HG03565 (cell line): ENCODE data around the gene ZNF609.
A peak's percentile ranks its signal among the peaks of the same experiment; 100 is the strongest.

Experiments used
- ATAC-seq: cut with Tn5 transposase; IDR thresholded peaks from one replicate; pipeline ENCODE4 v1.9.1; 2021; ENCODE audit warnings: mild to moderate bottlenecking, moderate library complexity; ENCODE audit not compliant: unreplicated experiment

The ZNF609 gene

DNA sequence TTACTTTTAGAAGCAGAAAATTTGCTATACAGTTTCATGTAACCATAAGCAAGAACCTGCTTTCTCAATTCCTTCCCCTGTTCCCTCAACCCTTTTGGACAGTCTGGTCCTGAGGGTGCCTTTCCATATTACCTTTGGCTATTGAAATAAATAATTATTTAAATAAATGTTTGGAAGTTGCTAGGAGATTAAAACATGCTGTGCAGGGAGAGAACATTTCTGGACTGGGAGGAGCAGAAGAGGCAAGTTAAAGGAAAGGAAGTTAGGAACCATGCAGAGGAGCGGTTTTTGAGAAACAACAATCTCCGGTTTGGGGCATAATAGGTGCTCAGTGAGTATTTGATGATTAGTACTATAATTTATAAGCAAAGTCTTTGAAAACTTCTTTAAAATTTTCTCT lies 41.8 kb downstream of the ZNF609 start:
- ATAC-seq = no peak

DNA sequence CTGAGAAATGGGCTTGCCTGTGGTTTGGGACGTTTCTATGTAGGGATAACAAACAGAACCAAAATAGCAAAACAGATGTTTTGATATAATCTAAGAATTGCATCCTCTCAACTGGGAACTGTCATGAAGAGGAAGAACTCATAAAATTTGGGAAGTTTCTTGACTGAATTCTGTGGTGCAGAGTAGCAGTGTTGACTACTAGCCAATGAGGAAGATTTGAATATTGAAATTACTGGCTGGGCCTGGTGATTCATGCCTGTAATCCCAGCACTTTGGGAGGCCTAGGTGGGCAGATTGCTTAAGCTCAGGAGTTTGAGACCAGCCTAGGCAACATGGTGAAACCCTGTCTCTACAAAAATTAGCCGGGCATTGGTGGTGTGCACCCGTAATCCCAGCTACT lies 42.2 kb downstream of the ZNF609 start:
- no peak for ATAC-seq

DNA sequence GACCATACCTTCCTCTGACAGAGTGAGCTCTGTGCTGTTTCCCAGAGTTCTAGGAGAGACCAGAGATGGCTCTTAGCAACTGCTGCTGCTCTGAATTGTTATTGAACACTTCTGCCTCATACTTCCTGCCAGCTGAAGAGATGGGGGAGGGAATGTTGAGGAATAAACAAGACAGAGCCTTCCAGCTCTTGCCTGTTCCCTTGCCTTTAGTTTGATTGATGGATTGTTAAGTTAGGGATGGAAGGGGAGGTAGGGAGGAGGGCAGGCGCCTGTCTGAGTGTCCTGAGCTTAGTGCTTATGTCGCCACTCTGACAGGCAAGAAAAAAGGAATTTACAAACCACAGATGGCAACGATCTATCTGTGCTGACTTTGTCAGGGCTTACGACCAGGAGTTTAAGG lies 42.8 kb downstream of the ZNF609 start:
- ATAC-seq = no peak

DNA sequence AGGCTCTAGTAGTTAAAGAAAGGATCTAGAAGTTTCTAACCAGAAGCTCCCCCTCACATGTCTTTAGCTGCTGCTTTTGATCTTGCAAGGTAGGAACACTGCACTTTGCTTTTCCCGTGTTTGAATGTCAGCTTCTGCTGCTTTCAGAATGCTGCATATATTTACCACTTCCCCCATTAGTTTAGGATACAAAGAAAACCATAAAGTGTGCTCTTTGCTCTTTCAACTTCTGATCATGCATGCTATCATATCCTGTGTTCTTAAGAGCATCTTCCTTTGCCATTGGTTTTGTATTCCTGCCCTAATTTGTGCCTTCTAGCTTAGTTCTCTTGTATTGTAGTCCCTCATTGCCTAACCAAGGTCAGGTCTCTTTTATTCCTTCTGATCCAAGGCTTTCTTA lies 43.3 kb downstream of the ZNF609 start:
- ATAC-seq = no peak

DNA sequence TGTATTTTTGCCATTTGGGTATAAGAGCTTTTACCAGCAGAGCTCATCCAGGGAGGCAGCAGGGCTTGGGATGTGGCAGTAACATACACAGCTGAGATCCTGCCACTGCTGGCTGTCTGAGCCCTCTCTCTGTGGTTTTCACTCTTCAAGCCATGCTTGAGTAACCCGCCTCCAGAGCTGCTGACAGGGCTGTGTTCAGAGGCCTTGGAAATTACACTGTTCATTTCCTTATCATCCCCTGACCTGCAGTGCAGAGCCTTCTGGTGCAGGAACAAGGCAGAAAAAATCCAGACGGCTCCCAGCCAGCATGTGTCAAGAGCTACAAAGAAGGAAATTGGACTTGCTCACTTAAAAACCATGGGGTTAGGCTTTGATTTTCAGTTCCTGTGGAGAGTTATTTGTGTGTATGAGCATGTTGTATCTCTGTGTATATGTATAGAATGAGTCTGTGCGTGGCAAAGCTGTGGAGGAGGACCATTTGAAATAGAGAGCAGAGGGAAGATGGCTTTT lies 47.0 kb downstream of the ZNF609 start:
- peak; percentile 46 for ATAC-seq

DNA sequence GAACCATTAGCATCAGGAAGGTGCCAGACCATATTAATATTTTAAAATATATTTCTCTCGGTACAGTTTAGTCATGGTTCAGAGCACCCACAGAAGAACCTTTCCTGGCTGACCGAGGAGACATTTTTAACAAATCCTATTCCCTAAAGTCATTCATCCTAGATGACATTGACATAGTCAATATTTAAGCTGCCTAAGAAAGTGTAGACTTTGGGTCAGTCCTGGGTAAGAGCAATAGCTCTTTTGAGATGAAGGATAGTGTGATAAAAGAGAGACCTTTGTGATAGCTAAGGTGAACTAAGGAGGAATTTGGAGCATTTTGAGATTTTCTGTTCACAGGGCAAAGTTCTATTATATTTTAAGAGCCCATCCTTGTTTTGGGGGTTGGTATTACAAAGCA lies 47.5 kb downstream of the ZNF609 start:
- ATAC-seq = no peak

DNA sequence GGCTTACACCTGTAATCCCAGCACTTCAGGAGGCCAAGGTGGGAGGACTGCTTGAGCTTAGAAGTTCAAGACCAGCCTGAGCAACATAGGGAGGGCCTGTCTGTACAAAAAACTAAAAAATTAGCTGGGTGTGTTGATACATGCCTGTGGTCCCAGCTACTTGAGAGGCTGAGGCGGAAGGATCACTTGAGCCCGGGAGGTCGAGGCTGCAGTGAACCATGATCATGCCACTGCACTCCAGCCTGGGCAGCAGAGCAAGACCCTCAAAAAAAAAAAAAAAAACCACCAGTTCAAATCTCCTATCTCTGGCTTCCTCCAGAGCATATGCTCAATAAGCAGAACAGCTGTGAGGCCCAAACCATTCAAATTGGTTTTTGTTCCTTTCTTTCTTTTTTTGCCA lies 53.4 kb downstream of the ZNF609 start:
- no peak for ATAC-seq

DNA sequence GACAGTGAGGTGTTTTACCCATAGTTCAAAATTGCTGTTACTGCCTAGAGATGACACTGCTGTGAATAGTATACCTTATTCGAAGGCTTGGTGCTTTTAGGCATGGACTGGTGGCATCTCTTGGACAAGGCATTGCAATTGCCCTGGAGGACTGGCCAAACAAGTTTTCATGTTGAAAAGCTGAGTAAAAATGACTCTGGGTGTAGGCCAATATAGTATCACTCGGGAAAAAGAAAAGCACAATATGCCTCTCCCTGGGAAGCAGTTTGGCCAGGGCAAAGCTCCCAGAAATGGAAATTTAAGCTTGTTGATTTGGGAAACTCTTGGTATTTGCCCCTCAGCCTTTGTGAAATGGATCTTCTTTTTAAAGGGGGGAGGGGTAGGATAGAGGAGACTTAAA lies 54.8 kb downstream of the ZNF609 start:
- ATAC-seq = no peak

DNA sequence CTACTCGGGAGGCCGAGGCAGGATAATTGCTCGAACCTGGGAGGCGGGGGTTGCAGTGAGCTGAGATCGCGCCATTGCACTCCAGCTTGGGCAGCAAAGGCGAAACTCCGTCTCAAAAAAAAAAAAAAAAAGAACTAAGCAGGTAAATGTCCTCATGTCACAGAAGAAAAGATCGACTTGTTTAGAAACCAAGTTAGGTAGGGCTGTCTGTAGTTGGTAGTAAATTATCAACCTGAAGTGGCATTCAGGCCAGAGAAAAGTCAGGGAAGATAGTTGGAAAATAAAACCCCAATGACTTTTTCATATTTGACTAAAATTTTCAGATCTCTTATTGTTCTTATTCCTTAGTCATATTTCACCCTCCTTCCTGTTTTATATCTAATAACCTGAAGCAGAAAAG lies 55.4 kb downstream of the ZNF609 start:
- no peak for ATAC-seq

DNA sequence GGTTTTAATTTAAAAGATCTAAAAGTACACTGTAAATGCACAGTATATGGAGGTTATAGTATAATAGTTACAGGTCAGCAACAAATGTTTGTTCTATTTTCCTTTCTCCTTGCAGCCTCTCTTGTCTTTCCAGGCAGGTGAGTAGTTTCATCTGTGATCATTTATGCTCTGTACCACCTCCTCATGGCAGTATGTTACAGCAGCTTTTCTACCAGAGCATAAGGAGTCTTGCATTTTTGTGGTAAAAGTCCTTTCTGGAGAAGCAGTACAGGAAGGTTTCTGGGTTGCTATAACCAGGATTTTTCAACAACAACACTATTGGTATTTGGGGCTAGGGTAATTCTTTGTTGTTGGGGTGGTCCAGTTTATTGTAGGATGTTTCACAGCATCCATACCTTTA lies 59.5 kb downstream of the ZNF609 start:
- ATAC-seq = no peak

DNA sequence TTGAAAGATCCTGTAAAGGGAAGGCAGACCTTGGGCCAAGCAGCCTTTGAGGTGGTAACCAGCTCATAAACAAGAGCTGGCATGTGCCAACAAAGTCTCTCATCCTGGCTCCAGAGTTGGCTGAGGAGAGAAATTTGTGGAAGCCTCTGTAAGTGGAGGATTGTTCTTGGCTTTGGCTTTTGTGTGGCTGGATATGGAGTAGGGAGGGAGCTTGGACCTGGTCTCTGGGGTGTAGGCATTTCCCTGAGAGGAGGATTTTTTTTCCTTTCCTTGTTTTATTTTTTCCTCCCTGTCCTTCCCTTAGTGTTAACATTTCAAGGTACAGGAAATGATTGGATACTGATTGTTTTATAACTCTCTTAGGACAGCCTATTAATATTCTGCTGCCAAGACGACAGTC lies 60.8 kb downstream of the ZNF609 start:
- ATAC-seq = no peak

DNA sequence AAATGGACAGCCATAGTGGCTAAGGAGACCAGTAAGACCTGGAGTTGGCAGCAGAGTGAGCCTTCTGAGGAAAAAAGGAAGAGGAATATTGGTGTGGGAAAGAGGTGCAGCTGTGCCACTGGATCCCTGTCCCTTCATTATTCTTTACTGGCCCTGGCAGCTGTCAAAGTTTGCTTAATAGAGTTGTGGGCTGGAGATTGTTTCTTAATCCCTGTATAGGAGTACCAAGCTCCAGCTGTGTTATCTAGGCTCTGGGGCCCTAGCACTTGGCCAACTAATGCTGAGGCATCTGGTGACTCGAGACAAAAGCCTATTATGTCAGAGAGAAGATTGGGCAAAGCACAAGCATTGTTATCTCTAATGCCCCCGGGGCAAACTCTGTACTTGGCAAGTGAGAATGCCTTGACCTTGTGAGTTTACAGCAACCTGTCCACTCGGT lies 61.4 kb downstream of the ZNF609 start:
- no peak for ATAC-seq

DNA sequence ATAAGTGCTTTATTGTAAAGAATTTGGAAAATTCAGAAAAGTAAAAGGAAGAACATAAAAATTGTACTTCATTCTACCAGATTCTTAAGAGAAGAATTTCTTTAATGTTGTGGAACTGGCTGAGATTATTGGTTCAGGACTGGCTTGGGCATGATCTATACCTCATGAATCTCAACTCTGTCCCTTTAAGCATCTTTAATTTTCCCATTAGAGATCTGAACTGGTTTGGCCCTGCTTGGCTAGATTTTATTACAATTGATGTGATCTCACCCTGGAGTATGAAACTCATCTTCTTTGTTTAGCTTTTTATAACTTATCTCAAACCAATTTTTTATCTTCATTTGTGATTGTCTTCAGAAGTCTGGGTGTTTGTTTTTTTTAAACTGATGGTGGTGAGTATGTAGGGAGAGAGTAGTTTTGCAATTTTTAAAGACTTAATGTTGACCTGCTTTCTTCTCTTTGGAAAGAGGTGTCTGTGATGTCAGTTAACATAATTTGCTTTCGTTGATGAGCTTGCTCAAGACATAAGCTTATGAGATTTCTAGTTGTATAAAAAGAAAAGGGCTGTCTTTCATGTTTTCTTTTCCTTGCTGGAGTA lies 61.9 kb downstream of the ZNF609 start:
- ATAC-seq = no peak

DNA sequence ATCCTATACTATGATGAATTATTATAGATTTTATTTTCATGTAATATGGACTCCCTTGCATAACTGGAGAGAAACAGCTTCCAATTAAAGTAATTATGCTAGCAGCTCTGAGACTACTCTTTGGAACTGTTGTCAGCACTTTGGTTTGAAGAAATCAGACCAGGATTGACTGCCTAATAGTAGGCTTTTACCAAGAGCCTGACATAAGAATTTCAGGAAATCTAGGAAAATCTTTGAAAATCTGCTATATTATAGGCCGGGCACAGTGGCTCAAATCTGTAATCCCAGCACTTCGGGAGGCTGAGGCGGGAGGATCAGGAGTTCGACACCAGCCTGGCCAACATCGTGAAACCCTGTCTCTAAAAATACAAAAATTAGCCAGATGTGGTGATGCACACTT lies 62.9 kb downstream of the ZNF609 start:
- ATAC-seq = no peak

DNA sequence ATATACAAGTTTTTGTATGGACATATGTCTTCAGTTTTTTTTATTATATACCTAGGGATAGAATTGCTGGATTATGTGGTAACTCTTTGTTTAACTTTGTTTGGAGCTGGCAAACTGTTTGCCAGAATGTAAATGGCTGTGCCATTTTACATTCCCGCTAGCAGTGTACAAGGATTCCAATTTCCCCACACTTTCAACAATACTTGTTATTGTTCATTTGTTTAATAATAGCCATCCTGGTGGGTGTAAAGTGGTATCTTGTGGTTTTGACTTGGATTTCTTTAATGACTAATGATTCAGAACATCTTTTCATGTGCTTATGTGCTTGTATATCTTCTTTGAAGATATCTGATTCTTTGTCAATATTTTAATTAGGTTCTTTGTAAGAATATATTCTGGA lies 64.4 kb downstream of the ZNF609 start:
- ATAC-seq = no peak

DNA sequence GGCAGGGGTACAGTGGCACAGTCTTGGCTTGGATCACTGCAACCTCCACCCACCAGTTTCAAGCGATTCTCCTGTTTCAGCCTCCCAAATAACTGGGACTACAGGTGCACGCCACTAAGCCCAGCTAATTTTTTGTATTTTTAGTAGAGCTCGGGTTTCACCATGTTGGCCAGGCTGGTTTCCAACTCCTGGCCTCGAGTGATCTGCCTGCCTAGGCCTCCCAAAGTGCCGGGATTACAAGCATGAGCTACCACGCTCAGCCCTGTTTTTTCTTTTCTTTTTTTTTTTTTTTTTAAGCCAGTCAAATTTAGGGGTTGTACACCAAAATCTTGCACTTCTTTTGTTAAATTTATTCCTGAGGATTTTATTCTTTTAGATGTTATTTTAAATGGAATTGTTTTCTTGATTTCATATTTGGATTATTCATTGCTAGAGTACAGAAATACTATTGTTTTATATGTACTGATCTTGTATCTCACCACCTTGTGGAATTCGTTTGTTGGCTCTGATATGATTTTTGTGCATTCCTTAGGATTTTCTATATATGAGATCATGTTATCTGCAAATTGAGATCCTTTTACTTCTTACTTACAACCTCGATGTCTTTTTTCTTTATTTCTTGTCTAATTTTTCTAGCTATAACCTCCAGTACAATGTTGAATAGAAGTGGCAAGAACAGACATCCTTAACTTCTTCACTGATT lies 65.6 kb downstream of the ZNF609 start:
- no peak for ATAC-seq

DNA sequence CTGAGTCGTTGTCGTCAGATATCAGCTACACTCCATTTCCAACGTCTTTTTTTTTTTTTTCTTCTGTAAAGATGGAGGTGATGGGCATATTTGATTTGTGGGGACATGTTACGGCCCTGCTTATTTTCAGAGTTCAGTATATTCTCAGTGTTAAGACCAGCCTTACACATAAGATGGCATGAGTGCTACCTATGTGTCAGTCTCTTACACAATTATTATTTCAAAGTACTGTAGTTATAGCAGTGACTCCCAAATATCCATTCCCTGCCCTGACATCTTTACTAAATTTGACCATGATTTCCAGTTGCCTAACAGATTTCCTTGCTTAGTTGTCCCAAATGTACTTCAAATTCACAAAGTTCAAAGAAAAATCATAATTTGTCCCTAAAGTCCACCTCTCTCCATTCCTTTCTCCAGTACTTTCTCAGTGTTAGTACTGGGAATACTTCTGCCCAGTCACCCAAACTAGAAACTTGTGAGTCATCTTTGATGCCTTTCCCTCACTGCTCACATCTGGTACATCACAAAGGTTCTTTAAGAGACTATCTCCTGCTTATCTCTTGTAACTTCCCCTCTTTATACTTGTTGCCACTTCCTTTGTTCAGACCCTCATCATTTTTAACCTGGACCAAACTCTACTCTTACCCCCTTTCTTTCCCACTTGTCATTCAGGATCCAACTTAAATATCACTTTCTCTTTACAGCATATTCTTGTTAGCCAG lies 67.0 kb downstream of the ZNF609 start:
- ATAC-seq = no peak

DNA sequence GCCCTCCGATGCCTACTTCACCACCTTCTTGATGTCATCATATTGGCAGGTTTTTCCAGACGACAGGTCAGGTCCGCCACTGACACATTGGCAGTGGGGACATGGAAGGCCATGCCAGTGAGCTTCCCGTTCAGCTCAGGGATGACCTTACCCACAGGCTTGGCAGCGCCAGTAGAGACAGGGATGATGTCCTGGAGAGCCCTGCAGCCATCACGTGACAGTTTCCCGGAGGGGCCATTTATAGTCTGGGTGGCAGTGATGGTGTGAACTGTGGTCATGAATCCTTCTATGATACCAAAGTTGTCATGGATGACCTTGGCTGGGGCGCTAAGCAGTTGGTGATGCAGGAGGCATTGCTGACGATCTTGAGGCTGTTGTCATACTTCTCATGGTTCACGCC lies 68.5 kb downstream of the ZNF609 start:
- no peak for ATAC-seq

DNA sequence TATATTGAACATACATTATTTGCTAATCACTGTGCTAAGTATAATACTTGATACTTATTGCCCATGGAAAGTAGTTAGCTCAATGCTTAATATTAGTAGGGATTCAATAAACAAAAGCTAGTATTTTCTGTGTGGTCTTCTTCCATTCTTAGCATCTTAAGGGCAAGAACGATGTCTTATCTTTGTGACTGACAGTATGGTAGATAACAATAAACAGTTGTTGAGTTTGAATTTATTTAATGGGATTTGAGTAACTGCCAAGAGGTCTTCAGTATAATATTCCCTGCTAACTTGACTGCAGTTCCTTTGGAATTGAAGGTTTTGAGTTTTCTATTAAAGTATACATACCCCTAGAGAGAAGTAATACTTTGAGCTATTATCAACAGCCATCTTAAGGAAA lies 70.1 kb downstream of the ZNF609 start:
- ATAC-seq = no peak

DNA sequence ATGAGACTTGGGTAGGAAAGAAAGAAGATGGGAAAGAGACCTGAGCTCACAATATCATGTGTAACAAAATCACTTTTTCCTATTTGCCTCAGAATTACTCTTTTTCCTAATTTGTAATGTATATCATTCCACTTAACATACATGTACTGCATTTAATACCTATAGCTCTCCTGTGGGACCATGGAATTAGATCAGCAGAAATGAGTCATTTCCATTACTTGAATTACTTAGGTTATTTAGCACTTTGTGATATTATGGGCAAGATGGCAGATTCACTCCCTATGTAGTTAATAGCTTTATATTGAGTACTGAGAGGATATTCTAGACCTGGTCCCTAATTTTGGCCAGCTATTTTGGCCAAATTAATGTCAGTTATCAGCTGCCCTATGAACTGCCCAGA lies 70.5 kb downstream of the ZNF609 start:
- ATAC-seq = no peak

DNA sequence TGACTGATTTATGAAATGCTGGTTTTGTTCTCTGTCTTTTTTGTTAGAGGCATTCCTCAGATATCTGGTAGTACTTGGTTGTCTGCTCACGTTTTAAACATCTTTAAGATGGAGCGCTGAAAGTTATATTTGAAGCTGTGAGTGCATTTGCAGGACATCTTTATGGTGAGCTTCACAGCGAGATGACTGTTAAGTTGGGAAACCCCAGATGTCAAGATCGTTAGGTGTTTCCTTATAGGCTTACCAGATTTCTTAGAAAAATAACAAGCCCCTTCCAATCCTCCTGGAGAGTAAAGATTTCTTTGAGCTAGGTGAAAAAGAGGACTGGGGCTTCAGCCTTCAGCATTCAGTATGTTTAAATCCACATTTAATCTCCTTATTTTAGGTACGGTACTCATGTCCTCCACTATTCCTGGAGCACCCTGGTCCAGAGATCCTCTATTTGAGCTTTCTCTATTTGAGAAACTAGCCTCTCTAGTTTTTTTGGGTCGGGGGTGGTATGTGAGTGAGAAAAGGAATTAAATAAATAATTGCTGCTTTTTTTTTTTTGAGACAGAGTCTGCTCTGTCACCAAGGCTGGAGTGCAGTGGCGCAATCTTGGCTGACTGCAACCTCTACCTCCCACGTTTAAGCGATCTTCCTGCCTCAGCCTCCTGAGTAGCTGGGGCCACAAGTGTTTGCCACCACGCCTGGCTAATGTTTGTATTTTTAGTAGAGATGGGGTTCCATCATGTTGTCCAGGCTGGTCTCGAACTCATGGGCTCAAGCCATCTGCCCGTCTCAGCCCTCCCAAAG lies 72.3 kb downstream of the ZNF609 start:
- ATAC-seq = no peak
